GM20000 (cell line): ENCODE data around the gene HOXB13.

ENCODE experiments used
- DNase-seq: peaks from one replicate; pipeline ENCODE4 v3.0.0; 2012; ENCODE audit warnings: low spot score
- CTCF ChIP-seq: IDR thresholded peaks from 2 replicates; pipeline ENCODE4 v1.5.1; 2012; ENCODE audit warnings: mild to moderate bottlenecking, control low read depth; ENCODE audit errors: extremely low read depth, missing control alignments

The HOXB13 gene

GRCh38 chr17:48704361-48705248 is 23.9 kb downstream of the HOXB13 start:
- DNase-seq, result no peak
- TF ChIP-seq CTCF, result no peak

GRCh38 chr17:48701864-48702532 is 26.6 kb downstream of the HOXB13 start:
- DNase-seq, result no peak
- TF ChIP-seq CTCF, result no peak

- TF ChIP-seq CTCF, result no peak
- DNase-seq, result no peak
Measured at GRCh38 chr17:48693178-48693577, 35.4 kb downstream of the HOXB13 start.

GRCh38 chr17:48692049-48692448 is 36.5 kb downstream of the HOXB13 start:
- no peak for DNase-seq
- TF ChIP-seq CTCF, result no peak

- no peak for DNase-seq
- TF ChIP-seq CTCF, result no peak
Measured at GRCh38 chr17:48690655-48691054, 37.9 kb downstream of the HOXB13 start.

GRCh38 chr17:48681609-48682008 is 46.9 kb downstream of the HOXB13 start:
- no peak for TF ChIP-seq CTCF
- DNase-seq, result no peak

GRCh38 chr17:48679385-48680096 is 49.0 kb downstream of the HOXB13 start:
- TF ChIP-seq CTCF, result no peak
- no peak for DNase-seq
